Ishikawa (cell line): ENCODE results near the gene TPO.

Experiments used
- CEBPB ChIP-seq: IDR thresholded peaks from 2 replicates; pipeline ENCODE4 v1.6.1; 2012
- EGR1 ChIP-seq: IDR thresholded peaks from 2 replicates; pipeline ENCODE4 v1.6.1; 2012
- EP300 ChIP-seq: IDR thresholded peaks from 2 replicates; pipeline ENCODE4 v1.6.1; 2012; ENCODE audit warnings: borderline replicate concordance
- FOXM1 ChIP-seq: IDR thresholded peaks from 2 replicates; pipeline ENCODE4 v1.6.1; 2012; ENCODE audit warnings: low read depth, borderline replicate concordance
- NFIC ChIP-seq: IDR thresholded peaks from 2 replicates; pipeline ENCODE4 v1.6.1; 2012
- RAD21 ChIP-seq: IDR thresholded peaks from 2 replicates; pipeline ENCODE4 v1.6.1; 2012; ENCODE audit warnings: low read depth
- TAF1 ChIP-seq: IDR thresholded peaks from 2 replicates; pipeline ENCODE4 v1.6.1; 2012; ENCODE audit warnings: low read depth, mild to moderate bottlenecking
- TCF12 ChIP-seq: IDR thresholded peaks from 2 replicates; pipeline ENCODE4 v1.6.1; 2012; ENCODE audit warnings: low read depth
- TEAD4 ChIP-seq: IDR thresholded peaks from 2 replicates; pipeline ENCODE4 v1.6.1; 2012
- YY1 ChIP-seq: IDR thresholded peaks from 2 replicates; pipeline ENCODE4 v1.6.1; 2012; ENCODE audit warnings: low read depth
- ZBTB7A ChIP-seq: IDR thresholded peaks from 2 replicates; pipeline ENCODE4 v1.6.1; 2012; ENCODE audit warnings: low read depth
- TF ChIP-seq, protein P1 (sequence below): IDR thresholded peaks from 2 replicates; pipeline ENCODE4 v1.6.1; 2012; ENCODE audit warnings: low read depth, mild to moderate bottlenecking

DNA sequence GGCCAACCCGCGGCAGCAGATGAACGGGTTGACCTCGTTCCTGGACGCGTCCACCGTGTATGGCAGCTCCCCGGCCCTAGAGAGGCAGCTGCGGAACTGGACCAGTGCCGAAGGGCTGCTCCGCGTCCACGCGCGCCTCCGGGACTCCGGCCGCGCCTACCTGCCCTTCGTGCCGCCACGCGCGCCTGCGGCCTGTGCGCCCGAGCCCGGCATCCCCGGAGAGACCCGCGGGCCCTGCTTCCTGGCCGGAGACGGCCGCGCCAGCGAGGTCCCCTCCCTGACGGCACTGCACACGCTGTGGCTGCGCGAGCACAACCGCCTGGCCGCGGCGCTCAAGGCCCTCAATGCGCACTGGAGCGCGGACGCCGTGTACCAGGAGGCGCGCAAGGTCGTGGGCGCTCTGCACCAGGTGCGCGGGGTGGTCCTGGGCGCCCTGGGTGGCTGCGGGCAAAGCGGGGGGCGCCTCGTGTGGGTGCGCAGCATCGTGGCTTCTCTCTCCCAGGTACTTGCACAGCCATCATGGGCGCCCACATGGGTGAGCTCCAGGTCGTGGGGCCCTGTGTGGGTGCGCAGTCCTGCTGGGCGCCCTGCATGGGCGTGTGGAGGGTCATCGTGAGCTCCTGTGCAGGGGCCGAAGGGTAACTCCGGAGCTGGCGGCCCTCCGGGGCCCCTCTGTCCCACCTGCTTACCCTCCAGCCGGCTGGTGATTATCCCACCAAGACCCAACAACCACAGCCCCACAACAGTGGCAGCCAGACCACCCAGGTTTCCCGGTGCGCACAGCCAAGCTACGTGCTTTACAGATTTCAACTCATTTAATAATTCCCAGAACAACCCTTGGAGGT is 64.2 kb downstream of the TPO start:
- TF ChIP-seq EP300 (no peak), TEAD4 (no peak), TAF1 (no peak), ZBTB7A (no peak), FOXM1 (no peak), YY1 (no peak), CEBPB (no peak), RAD21 (no peak), EGR1 (no peak), NFIC (no peak), TCF12 (no peak)
- TF ChIP-seq, protein P1, sequence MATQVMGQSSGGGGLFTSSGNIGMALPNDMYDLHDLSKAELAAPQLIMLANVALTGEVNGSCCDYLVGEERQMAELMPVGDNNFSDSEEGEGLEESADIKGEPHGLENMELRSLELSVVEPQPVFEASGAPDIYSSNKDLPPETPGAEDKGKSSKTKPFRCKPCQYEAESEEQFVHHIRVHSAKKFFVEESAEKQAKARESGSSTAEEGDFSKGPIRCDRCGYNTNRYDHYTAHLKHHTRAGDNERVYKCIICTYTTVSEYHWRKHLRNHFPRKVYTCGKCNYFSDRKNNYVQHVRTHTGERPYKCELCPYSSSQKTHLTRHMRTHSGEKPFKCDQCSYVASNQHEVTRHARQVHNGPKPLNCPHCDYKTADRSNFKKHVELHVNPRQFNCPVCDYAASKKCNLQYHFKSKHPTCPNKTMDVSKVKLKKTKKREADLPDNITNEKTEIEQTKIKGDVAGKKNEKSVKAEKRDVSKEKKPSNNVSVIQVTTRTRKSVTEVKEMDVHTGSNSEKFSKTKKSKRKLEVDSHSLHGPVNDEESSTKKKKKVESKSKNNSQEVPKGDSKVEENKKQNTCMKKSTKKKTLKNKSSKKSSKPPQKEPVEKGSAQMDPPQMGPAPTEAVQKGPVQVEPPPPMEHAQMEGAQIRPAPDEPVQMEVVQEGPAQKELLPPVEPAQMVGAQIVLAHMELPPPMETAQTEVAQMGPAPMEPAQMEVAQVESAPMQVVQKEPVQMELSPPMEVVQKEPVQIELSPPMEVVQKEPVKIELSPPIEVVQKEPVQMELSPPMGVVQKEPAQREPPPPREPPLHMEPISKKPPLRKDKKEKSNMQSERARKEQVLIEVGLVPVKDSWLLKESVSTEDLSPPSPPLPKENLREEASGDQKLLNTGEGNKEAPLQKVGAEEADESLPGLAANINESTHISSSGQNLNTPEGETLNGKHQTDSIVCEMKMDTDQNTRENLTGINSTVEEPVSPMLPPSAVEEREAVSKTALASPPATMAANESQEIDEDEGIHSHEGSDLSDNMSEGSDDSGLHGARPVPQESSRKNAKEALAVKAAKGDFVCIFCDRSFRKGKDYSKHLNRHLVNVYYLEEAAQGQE = no peak
